HG02870 (cell line): ENCODE data around the gene ITGB1.

Source experiments
- ATAC-seq: cut with Tn5 transposase; IDR thresholded peaks from one replicate; pipeline ENCODE4 v1.9.1; 2021; ENCODE audit warnings: mild to moderate bottlenecking, moderate library complexity; ENCODE audit not compliant: unreplicated experiment

Gene ITGB1

DNA sequence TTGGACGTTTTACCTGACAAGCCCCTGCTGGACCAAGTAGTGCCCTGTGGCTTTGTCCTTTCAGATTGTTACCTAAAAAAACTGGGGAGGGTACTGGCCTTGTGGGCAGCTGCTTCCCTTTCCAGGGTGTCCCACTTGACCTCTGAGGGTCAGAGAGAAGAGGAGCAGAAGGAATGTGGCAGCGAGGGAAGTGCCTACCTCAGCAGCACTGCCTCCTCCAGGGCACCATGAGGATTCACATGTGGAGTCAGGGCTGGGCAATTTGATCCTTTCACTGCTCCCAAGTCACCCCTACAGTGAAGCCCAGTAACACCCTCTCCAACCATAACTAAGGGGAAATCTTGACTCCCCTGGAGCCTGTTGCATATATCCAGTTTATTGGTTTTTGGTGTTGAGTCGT, 64.6 kb downstream of the ITGB1 start:
- ATAC-seq, result no peak

DNA sequence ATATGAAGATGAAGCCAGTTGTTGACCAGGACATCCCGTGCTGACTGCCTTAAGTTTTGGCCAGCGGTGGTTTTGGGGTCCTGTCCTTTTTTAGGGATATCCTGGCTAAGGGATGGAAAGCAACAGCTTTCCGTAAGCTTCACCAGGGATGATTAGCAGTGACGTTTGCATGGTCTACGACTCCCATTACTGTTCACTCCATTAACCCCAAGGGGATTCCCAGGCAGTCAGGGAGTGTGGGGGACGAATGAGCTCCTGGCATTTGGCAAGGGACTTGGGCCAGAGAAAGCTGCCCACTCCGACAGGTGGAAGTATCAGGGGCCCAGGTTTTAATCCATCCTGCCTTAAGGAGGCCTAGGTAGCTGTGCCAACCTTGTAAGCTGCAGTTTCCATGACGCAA, 66.8 kb downstream of the ITGB1 start:
- no peak for ATAC-seq

DNA sequence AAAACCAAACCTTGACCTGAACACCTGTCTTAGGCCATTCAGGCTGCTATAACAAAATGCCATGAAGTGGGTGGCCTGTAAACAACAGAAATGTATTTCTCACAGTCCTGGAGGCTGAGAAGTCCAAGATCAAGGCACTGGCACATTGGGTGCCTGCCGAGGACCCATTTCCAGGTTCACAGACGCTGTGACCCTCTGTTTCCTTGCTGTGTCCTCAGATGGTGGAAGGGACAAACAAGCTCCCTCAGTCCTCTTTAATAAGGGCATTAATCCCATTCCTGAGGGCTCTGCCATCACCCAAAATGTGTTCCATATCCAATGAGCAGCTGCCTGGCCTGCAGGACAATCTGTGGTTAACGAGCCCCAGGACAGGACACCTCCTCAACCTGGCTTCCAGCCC, 67.6 kb downstream of the ITGB1 start:
- no peak for ATAC-seq

DNA sequence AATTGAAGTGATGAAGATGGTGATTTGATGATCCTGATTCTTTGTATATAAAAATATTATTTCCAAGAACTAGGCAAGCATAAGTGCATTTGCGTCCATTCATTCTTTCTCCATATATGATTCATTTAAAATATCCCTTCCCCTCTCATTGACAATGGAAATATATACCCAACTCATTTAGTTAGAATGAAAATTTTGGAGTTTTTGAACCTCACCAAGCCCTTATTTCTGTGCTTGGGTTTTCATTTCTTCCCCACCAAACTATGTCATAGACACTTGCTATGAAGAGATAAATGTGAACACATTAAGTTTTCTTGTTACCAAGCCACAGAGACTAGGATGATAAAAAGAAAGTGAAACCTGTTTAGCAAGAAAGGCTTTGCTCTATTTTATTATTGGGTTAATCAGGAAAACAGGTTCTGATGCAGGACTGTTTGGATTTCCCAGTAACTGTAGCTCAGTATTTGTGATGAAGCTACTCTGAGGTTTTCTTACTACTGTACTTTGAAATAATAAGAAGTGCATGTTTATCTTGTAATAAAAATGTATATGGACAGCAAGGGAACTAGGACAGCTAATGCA, 68.3 kb downstream of the ITGB1 start:
- no peak for ATAC-seq

DNA sequence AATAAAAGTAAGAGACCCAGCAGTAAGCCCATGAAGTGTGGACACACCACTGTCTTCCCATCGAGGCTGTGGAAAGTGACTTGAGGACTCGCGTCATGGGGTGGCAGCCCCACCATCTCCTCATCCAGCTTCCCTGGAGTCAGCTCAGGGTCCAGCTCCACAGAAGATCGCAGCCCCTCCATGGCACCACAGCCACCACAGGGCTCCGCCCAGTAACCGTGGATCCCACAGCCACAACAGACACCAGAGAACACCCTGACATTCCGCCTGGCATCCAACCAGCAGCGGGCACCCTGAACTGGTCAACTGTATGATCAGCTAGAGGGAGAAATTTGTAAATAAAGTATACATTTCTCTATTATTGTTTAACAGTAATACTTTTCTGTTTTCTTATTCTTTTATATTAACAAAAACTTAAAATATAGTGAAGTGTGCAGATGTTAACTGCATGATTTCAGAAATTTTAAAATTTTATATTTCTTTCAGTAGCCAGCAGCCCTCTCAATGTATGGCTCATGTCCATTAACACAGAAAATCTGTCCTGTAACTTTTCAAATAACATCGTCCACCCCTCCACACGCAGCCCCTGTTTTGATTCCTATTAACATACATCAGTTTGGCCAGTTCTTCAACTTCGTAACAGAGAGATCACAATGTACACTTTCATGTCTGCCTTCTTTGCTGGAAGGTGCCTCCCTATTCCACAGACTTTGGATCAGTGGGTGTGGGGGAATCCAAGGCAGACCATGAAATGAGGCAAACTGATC, 69.7 kb downstream of the ITGB1 start:
- ATAC-seq, result no peak

DNA sequence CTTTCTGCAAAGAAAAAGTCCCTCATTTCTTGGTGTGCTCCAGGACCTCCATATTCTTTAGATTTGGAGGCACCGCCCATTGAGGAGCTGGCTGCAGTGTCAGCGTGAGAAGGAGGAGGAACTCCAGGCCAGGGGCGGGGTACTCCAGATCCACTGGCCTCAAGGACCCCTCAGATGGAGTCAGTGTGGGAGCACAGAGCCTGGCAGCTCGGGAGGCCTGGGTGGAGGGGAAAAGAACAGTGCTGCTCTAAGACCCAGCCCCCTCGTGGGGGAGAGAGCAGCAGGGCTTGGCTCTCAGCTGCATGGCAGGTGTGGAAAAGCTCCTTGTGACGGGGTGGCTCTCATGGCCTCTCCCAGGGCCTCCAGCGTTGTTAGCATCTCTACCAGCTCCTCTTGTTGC, 70.5 kb downstream of the ITGB1 start:
- no peak for ATAC-seq

DNA sequence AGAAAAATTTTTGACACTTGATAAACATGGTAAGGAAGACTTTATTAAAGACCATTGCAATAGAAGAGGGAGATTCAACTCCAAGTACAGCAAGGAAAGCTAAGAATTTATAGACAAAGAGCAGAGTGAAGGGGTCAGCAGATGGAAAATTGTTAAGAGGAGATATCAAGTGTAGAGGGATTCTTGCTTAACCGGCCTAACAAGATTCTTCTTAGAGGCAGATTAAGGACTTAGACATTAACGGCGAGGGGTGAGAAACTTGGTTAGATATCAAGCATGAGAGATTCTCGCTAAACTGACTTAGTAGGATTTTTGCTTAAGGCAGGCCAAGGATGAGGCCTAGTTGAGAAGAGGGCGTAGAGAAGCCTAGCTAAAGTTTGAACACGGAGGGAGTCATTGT, 76.0 kb downstream of the ITGB1 start:
- no peak for ATAC-seq

DNA sequence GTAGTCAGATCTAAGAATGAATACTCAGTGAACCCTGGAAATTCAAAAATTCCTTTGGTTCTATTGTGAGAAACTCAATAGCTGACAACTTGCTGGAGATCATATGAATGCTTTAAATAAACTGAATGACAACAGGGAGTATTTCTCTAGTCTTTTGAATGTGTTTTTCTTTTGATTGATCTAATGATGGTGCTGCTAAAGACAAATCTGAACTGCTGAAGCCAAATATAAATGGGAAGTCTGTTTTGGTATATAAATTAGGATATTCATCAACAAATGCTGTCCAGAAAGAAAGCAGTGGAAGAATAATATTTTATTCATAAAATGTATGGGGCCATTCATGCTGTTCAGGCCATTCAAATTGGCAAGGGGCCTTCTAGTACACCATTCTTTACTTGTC, 79.4 kb downstream of the ITGB1 start:
- ATAC-seq, result no peak

DNA sequence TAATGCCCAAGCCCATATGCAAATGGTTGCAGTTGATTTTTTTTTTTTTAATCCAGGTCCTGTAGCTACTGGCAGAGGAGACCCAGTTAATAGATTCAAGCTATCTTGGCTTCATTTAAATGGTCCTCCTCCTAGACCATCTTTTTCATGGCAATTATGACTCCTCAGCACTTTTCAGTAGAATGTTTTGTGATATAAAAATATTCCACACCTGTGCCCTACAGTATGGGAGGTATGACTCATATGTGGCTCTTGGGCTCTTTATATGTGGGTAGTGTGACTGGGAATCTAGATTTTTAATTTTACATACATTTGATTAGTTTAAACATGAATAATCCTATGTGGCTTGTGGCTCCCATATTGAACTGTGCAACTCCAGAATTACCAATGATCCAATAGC, 80.1 kb downstream of the ITGB1 start:
- ATAC-seq, result no peak

DNA sequence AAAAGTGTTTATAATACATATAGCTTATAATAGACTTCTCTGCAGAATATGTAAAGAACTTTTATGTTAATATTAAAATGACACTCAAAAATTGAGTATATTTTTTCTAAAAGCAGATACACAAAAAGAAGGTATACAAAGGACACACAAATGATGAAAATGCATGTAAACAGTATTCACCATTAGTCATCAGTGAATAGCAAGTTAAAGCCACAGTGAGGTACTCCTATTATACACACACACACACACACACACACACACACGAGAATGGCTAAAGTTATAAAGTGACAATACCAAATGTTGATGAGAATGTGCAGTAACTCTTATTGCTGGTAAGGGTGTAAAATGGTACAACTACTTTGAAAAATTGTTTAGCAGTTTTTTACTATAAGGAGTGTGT, 92.9 kb downstream of the ITGB1 start:
- ATAC-seq, result no peak

DNA sequence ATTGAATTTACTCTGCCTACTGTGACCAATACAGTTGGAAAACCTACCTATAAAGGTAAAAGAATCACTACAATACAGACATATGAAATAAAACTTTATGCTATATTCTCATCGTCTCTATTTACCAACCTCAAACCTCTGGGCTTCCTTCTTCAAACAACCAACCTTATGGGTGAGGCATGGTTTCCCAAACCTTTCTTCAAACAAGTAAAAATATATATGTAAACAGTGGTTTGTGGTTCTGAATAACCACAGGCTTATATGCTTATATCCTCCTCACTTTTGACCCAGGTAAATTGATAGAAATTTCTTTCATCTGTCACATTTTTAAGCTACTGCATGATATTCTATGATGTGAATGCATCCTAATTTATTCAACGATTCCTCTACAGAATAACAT, 103.6 kb downstream of the ITGB1 start:
- no peak for ATAC-seq

DNA sequence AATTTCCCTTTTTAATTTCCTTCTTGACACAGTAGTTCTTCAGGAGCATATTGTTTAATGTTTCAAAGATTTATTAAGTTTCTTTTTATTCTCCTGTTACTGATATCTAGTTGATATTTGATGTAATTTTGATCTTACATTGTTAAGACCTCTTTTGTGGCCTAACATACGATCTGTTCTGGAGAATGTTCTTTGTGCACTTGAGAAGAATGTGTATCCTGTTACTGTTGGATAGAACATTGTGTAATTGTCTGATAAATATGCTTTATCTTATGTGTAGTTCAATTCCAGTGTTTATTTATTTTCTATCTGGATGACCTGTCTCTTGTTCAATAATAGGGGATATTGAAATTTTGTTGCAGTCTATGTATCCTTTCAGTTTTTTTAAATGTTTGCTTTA, 106.7 kb downstream of the ITGB1 start:
- ATAC-seq, result no peak
